CD4-positive, alpha-beta T cell (primary cell): ENCODE data around the gene PTBP3. TPM values are rescaled to one million over a fixed set of nuclear protein-coding genes. Genes with fewer than 3 reads are reported as not detected.

Source experiments
- ATAC-seq: fragments of 200-7000 bp; cut with Tn5 transposase; one replicate; pipeline ENCODE4 v1.10.0; 2022; ENCODE audit warnings: mild to moderate bottlenecking; ENCODE audit not compliant: poor library complexity
- CTCF ChIA-PET: fragments of 350-600 bp; sonication (Branson Sonifier 250); formaldehyde crosslinking; loops from one replicate; lab custom pipeline; 2021; ENCODE audit warnings: antibody characterized with exemption, inconsistent platforms; lab: Charles Lee
- POLR2A ChIA-PET: fragments of 350-600 bp; sonication (Branson Sonifier 250); formaldehyde crosslinking; loops from one replicate; lab custom pipeline; 2021; ENCODE audit warnings: antibody characterized with exemption, inconsistent platforms; lab: Charles Lee
- DNase-seq, 14 experiments: peaks; one replicate each; pipeline ENCODE4 v3.0.0-alpha.2; 2013 to 2020; ENCODE audit warnings: mixed read lengths in 2 of 14
- H3K27ac ChIP-seq, 2 donors: one replicate each; pipeline versions ENCODE4 v1.5.1 to v1.7.0; 2013; ENCODE audit warnings: low read length in 2 of 2, low read depth in 1 of 2, mild to moderate bottlenecking in 1 of 2
- H3K27me3 ChIP-seq, 2 experiments: 1 replicate in 1 of 2; 2 replicates in 1 of 2; pipeline versions ENCODE4 v1.6.1 to v1.7.0; 2013; ENCODE audit warnings: low read length in 2 of 2, control low read depth in 1 of 2, mild to moderate bottlenecking in 1 of 2, moderate library complexity in 1 of 2; ENCODE audit not compliant: insufficient read depth in 2 of 2, control insufficient read depth in 1 of 2
- H3K36me3 ChIP-seq: one replicate; pipeline ENCODE4 v1.6.1; 2013; ENCODE audit warnings: low read length, control low read depth; ENCODE audit not compliant: insufficient read depth
- H3K4me1 ChIP-seq: one replicate; pipeline ENCODE4 v1.6.1; 2013; ENCODE audit warnings: low read length, control low read depth; ENCODE audit not compliant: insufficient read depth
- H3K4me3 ChIP-seq: one replicate; pipeline ENCODE4 v1.5.1; 2013; ENCODE audit warnings: mild to moderate bottlenecking, low read length, moderate library complexity
- H3K9me3 ChIP-seq, 2 experiments: 1 replicate in 1 of 2; 2 replicates in 1 of 2; pipeline versions ENCODE4 v1.6.1 to v1.7.0; 2013; ENCODE audit warnings: low read length in 2 of 2, mild to moderate bottlenecking in 2 of 2, control low read depth in 1 of 2, moderate library complexity in 1 of 2; ENCODE audit not compliant: control insufficient read depth in 1 of 2, insufficient read depth in 1 of 2
- H3K27ac Mint-ChIP-seq: one replicate; pipeline ENCODE4 v1.8.0; 2020; ENCODE audit warnings: mixed read lengths
- H3K27me3 Mint-ChIP-seq: one replicate; pipeline ENCODE4 v1.8.0; 2021; ENCODE audit warnings: mixed read lengths
- H3K36me3 Mint-ChIP-seq: one replicate; pipeline ENCODE4 v1.8.0; 2021; ENCODE audit warnings: low read depth, mixed read lengths
- H3K4me1 Mint-ChIP-seq: one replicate; pipeline ENCODE4 v1.8.0; 2021; ENCODE audit warnings: low read depth, mixed read lengths
- H3K4me3 Mint-ChIP-seq: one replicate; pipeline ENCODE4 v1.8.0; 2020; ENCODE audit warnings: mild to moderate bottlenecking, mixed read lengths
- H3K9me3 Mint-ChIP-seq: one replicate; pipeline ENCODE4 v1.8.0; 2020; ENCODE audit warnings: mixed read lengths
- intact Hi-C, 2 experiments: fragments of 100-400 bp; cut with DNase I in 1 of 2; cut with micrococcal nuclease in 1 of 2; formaldehyde crosslinking; loops; one replicate each; pipeline versions ENCODE4 v1.15.1 to v1.9.0; 2023 to 2025; cut with DNase I, micrococcal nuclease
- total RNA-seq, 174 experiments: library from RNA in 2 of 174; stranded (reverse) in 2 of 174; gene quantifications; one replicate each; pipeline ENCODE4 v1.2.3 and lab custom pipeline; 2021 to 2026
- TF ChIP-seq, protein P1 (sequence below): fragments of 200-600 bp; IDR thresholded peaks from one replicate; pipeline ENCODE4 v1.8.0; 2022; ENCODE audit warnings: antibody characterized with exemption, mild to moderate bottlenecking

The PTBP3 gene
- total RNA-seq, 2 experiments from 2014 or later = 100.0 to 110 TPM

DNA sequence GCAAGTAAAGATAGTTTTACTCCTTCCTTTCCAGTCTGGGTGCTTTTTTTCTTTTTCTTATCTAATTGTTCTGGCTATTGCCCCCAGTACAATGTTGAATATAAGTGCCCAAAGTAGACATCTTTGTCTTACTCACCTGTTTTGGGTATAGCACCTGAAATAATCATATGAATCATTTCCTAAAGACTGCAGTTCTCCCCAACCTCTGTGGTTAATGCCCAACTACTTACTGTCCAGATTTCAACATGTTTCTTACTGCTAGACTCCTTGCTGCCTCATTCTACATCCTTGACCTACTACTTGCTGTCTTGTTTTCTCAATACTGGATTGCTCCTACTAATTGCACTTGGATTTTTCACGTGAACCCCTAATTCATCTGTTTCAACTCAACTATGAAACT is 37.6 kb upstream of the PTBP3 start:
- POLR2A ChIA-PET = interaction anchor here (0.6 to 0.7 kb wide), 2 partner anchors 474 to 1018 kb away, joined by 3 read pairs; partner anchors contain the start of gene UGCG
- H3K4me1 ChIP-seq = peaks cover 3% of the 10 kb centered on the region

DNA sequence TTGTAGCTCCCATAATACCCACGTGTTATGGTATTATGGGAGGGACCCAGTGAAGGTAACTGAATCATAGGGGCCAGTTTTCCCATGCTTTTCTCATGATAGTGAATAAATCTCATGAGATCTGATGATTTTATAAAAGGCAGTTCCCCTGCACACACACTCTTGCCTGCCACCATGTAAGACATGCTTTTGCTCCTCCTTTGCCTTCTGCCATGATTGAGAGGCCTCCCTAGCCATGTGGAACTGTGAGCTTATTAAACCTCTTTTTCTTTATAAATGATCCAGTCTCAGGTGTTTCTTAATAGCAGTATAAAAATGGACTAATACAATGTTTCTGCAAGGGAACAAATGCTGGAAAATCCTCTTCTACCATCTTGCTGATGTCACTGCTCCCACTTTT is 36.4 kb upstream of the PTBP3 start:
- no peak for DNase-seq
- Mint-ChIP-seq H3K9me3 (peaks cover 18% of the 10 kb centered on the region), H3K36me3 (peaks cover 4% of the 10 kb centered on the region), H3K4me1 (no peaks in the 10 kb centered on the region), H3K27ac (no peak overlapping the region), H3K4me3 (no peak overlapping the region), H3K27me3 (no peaks in the 10 kb centered on the region)
- no peak overlapping the region for H3K4me3 ChIP-seq
- CTCF ChIA-PET = no interaction called here
- intact Hi-C loops = loop anchor here in 1 of 2 experiments (10.0 kb wide), 1 partner anchor 425 kb away; no protein-coding TSS in a partner anchor
- H3K36me3 ChIP-seq = no peaks in the 10 kb centered on the region
- no peak for ATAC-seq
- H3K27me3 ChIP-seq = no peaks in the 10 kb centered on the region
- peaks cover 3% of the 10 kb centered on the region for H3K4me1 ChIP-seq
- peaks cover 11 to 17% of the 10 kb centered on the region in 2 experiments for H3K9me3 ChIP-seq
- POLR2A ChIA-PET = interaction anchor here (1.4 kb wide), 1 partner anchor 10 kb away, joined by 4 read pairs; the partner anchor contains the start of gene HSDL2
- TF ChIP-seq, protein P1, sequence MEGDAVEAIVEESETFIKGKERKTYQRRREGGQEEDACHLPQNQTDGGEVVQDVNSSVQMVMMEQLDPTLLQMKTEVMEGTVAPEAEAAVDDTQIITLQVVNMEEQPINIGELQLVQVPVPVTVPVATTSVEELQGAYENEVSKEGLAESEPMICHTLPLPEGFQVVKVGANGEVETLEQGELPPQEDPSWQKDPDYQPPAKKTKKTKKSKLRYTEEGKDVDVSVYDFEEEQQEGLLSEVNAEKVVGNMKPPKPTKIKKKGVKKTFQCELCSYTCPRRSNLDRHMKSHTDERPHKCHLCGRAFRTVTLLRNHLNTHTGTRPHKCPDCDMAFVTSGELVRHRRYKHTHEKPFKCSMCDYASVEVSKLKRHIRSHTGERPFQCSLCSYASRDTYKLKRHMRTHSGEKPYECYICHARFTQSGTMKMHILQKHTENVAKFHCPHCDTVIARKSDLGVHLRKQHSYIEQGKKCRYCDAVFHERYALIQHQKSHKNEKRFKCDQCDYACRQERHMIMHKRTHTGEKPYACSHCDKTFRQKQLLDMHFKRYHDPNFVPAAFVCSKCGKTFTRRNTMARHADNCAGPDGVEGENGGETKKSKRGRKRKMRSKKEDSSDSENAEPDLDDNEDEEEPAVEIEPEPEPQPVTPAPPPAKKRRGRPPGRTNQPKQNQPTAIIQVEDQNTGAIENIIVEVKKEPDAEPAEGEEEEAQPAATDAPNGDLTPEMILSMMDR = no peak
- no peak overlapping the region for H3K27ac ChIP-seq

More for the DNA sequence above, 37.6 kb upstream of the PTBP3 start:
- Mint-ChIP-seq H3K36me3 (peaks cover 4% of the 10 kb centered on the region), H3K9me3 (peaks cover 13% of the 10 kb centered on the region), H3K4me3 (no peak overlapping the region), H3K27me3 (no peaks in the 10 kb centered on the region), H3K4me1 (no peaks in the 10 kb centered on the region), H3K27ac (no peak overlapping the region)
- Histone ChIP-seq H3K27me3 (no peaks in the 10 kb centered on the region), H3K9me3 (peaks cover 11 to 17% of the 10 kb centered on the region in 2 experiments), H3K27ac (no peak overlapping the region), H3K4me3 (no peak overlapping the region), H3K36me3 (no peaks in the 10 kb centered on the region)
- DNase-seq = no peak
- CTCF ChIA-PET = interaction anchor here (0.7 kb wide), 1 partner anchor 449 kb away, joined by 4 read pairs; no protein-coding TSS in a partner anchor
- TF ChIP-seq, protein P1 = no peak
- intact Hi-C loops = no loop called here
- no peak for ATAC-seq

DNA sequence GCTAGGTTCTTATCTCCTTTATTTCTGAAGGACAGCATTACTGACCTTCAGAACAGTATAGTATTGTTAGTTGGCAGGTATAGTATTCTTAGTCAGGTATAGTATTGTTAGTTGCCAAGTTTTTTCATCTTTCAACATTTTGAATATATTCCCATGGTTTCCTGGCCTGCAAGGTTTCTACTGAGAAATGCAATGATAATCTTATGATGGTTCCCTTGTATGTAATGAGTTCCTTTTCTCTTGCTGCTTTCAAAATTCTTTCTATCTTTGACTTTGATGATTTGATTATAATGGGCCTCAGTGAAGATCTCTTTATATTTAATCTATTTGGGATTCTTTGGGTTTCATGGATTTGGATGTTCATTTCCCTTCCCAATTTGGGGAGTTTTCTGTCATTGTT is 34.0 kb upstream of the PTBP3 start:
- ChIA-PET CTCF (no interaction called here), POLR2A (interaction anchor here (1.4 kb wide), 1 partner anchor 11 kb away, joined by 8 read pairs; the partner anchor contains the start of gene HSDL2)
- Mint-ChIP-seq H3K27me3 (no peaks in the 10 kb centered on the region), H3K36me3 (no peaks in the 10 kb centered on the region), H3K4me1 (no peaks in the 10 kb centered on the region), H3K9me3 (peaks cover 16% of the 10 kb centered on the region), H3K27ac (no peak overlapping the region), H3K4me3 (no peak overlapping the region)
- H3K4me1 ChIP-seq = no peaks in the 10 kb centered on the region
- DNase-seq = no peak
- no peak overlapping the region for H3K27ac ChIP-seq
- no peaks in the 10 kb centered on the region for H3K27me3 ChIP-seq
- TF ChIP-seq, protein P1 = no peak
- peaks cover 11 to 17% of the 10 kb centered on the region in 2 experiments for H3K9me3 ChIP-seq
- ATAC-seq = no peak
- no peaks in the 10 kb centered on the region for H3K36me3 ChIP-seq
- intact Hi-C loops = loop anchor here in 1 of 2 experiments (10.0 kb wide), 1 partner anchor 427 kb away; no protein-coding TSS in a partner anchor
- no peak overlapping the region for H3K4me3 ChIP-seq
